Measurements from ENCODE around the gene NATD1. TPM values are rescaled to one million over a fixed set of nuclear protein-coding genes. Genes with fewer than 3 reads are reported as not detected.

Gene NATD1
- total RNA-seq, 4 donors from 2014 or later: 2.4 to 5.1 (median 3.2) TPM

GRCh38 chr17:21243516-21244303, 9.5 kb downstream of the NATD1 start:
- DNase-seq: no peak
- WGBS, 2 donors: 57 to 74% methylated on average over 10 to 15 of the region's 23 CpGs
- TF ChIP-seq CTCF (IDR thresholded peaks at IDR 0.05) (no peak), POLR2A (IDR thresholded peaks at IDR 0.05) (no peak)
- intact Hi-C loops (cut with DNase I): no loop called here
- Histone ChIP-seq H3K4me3 (no peak overlapping the region), H3K27me3 (no peaks in the 10 kb centered on the region), H3K4me1 (peaks cover 0 to 9% (median 0%) of the 10 kb centered on the region in 3 donors), H3K27ac (no peak overlapping the region), H3K36me3 (peaks cover 0 to 17% (median 0%) of the 10 kb centered on the region in 3 donors), H3K9me3 (no peaks in the 10 kb centered on the region)

- 66 to 73% methylated on average over 5 to 6 of the region's 26 CpGs for WGBS, 2 donors
- no peak overlapping the region for H3K27ac ChIP-seq
Observed at GRCh38 chr17:21242780-21243515, 10.3 kb downstream of the NATD1 start.

GRCh38 chr17:21242026-21242697, 11.0 kb downstream of the NATD1 start:
- intact Hi-C loops (cut with DNase I): no loop called here
- DNase-seq: no peak
- 31 to 51% methylated on average over 3 to 8 of the region's 11 CpGs for WGBS, 2 donors
- peaks cover 0 to 17% (median 0%) of the 10 kb centered on the region in 3 donors for H3K36me3 ChIP-seq
- H3K27ac ChIP-seq: no peak overlapping the region
- no peak for TF ChIP-seq POLR2A (IDR thresholded peaks at IDR 0.05)
- TF ChIP-seq CTCF (IDR thresholded peaks at IDR 0.05): no peak
- no peak overlapping the region for H3K4me3 ChIP-seq
- no peaks in the 10 kb centered on the region for H3K27me3 ChIP-seq
- no peaks in the 10 kb centered on the region for H3K9me3 ChIP-seq
- peaks cover 0 to 9% (median 0%) of the 10 kb centered on the region in 3 donors for H3K4me1 ChIP-seq

More at GRCh38 chr17:21242780-21243515, 10.3 kb downstream of the NATD1 start:
- Histone ChIP-seq H3K36me3 (peaks cover 0 to 17% (median 0%) of the 10 kb centered on the region in 3 donors), H3K9me3 (no peaks in the 10 kb centered on the region), H3K4me1 (peaks cover 0 to 9% (median 0%) of the 10 kb centered on the region in 3 donors), H3K27me3 (no peaks in the 10 kb centered on the region), H3K4me3 (no peak overlapping the region)
- intact Hi-C loops (cut with DNase I): no loop called here
- TF ChIP-seq POLR2A (IDR thresholded peaks at IDR 0.05) (no peak), CTCF (IDR thresholded peaks at IDR 0.05) (no peak)
- no peak for DNase-seq

GRCh38 chr17:21241564-21241963, 11.6 kb downstream of the NATD1 start:
- H3K27me3 ChIP-seq: no peaks in the 10 kb centered on the region
- peaks cover 0 to 9% (median 0%) of the 10 kb centered on the region in 3 donors for H3K4me1 ChIP-seq
- H3K27ac ChIP-seq: no peak overlapping the region
- H3K4me3 ChIP-seq: no peak overlapping the region
- 73 to 76% methylated on average over 3 to 4 of the region's 11 CpGs for WGBS, 2 donors
- no peaks in the 10 kb centered on the region for H3K9me3 ChIP-seq
- DNase-seq: no peak
- intact Hi-C loops (cut with DNase I): no loop called here
- TF ChIP-seq CTCF (IDR thresholded peaks at IDR 0.05) (no peak), POLR2A (IDR thresholded peaks at IDR 0.05) (no peak)
- H3K36me3 ChIP-seq: peaks cover 0 to 17% (median 0%) of the 10 kb centered on the region in 3 donors
